CD1c-positive myeloid dendritic cell (primary cell): ENCODE measurements around the gene ZNF414.
"Not testable (repeated sequence)": the region's sequence is repeated elsewhere in the genome, so short reads cannot be mapped to it uniquely, and the experiment has no call there.

Experiments
- DNase-seq: peaks from one replicate; pipeline ENCODE4 v3.0.0-alpha.2; 2016; ENCODE audit errors: extremely low spot score

ZNF414 gene, protein sequence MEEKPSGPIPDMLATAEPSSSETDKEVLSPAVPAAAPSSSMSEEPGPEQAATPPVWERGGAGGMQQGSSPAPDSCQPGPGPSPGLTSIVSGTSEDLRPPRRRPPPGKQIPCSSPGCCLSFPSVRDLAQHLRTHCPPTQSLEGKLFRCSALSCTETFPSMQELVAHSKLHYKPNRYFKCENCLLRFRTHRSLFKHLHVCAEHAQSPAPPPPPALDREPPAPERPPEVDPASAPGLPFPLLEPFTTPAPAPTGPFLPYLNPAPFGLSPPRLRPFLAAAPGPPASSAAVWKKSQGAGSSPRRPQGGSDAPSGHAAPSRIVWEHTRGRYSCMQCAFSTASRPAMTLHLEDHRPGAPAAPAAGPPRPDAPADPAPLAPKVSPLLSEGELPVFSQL

DNA sequence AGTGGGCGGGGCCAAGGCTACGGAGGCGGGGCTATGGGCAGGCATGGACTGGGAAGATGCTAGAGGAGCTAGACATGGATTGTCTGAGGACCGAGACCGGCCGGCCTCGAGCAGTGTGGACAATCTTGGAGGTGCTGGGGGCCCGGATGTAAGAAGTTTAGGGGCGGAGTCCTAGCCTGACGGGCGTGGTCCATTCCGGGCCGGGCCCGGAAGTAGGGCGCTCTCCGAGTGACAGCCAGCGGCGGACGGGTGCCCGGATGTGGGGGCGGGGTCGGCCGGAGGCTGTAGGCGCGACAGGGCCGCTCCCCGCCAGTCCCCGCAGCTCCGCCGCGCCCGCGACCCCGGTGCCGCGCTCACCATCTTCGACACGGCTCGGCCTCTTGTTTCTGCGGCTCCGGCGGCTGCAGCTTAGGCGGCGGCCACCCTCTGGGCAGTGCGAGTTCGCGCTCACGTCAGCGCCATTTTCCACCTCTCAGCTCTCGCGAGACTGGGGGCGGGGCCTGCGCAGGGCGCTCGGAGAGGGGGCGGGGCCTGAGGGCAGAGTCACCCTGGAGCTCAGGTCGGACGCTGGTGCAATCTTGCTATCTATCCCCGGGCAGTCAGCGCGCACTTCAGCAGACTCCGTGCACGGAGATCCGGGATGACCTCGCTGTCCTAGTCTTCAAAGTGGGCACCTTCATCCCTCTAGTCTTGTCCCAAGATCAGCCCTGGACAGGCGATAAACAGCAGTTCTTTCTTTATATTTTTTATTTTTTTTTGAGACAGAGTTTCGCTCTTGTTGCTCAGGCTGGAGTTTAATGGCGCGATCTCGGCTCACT lies at the start of gene ZNF414:
Gene ZNF414 (minus strand): TSS at position 481 of the 818 bp plus-strand sequence. CDS start 121 bp downstream, at position 360.
- DNase-seq: peak; percentile 97

DNA sequence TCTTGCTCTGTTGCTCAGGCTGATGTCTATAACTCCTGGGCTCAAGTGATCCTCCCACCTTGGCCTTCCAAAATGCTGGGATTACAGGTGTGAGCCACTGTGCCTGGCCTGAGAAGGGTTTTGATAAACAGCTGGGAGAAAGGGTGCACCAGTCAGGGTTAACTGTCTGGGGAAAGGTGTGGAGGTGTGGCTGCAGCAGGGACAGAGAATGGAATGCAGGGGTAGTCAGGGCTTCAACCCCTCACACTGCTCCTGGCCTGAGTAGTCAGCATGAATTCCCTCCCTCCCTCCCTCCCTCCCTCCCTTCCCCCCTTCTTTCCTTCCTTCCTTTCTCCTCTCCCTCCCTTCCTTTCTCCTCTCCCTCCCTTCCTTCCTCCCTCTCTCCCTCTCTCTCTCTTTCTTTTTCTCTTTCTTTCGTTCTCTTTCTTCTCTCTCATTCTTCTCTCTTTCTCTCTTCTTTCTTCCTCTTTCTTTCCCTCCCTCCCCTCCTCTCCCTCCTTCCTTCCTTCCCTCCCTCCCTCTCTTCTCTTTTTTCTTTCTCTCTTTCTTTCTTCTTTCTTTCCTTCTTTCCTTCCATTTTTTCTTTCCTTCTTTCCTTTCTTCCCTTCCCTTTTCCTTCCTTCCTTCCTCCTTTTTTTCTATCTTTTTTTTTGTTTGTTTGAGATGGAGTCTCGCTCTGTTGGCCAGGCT lies 47.3 kb upstream of the ZNF414 start:
- no peak for DNase-seq

DNA sequence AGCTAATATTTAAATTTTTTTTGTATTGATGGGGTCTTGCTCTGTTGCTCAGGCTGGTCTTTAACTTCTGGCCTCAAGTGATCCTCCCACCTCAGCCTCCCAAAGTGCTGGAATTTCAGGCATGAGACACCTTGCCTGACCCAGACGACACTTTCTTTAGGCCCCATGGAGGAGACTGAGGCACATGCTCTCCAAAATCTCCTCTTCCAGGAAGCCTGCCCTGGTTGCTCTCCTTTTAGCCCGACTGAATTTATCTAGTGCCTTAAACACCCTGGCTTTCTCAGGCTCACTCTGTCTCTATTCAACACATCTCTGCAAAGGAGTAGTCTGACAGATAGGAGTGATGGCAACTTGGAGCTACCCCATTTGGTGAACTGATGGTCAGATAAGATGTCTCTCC lies 44.4 kb upstream of the ZNF414 start:
- no peak for DNase-seq

- DNase-seq: peak; percentile 90
These were observed 43.8 kb upstream of the ZNF414 start for GRCh38 chr19:8557642-8558238.

GRCh38 chr19:8553729-8554128 lies 39.8 kb upstream of the ZNF414 start:
- not testable (repeated sequence) for DNase-seq

DNA sequence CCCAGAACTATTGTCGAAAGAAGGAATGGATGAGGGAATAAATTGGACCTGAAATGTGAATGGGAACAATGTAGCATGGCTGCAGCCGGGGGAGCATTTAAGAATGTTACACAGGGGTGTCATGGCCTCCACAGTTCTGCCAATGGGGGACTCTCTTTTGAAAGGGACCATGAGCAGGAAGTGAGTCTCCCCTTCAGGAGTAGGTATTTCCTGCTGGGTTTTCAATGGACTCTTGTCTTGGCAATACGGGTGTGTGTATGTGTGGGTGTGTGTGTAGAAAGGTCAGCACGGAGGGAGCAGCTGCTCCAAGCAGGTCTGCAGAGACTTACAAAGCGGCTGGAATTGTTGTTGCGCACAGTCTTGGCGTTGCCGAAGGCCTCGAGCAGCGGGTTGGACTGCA lies 38.8 kb upstream of the ZNF414 start:
- no peak for DNase-seq

DNA sequence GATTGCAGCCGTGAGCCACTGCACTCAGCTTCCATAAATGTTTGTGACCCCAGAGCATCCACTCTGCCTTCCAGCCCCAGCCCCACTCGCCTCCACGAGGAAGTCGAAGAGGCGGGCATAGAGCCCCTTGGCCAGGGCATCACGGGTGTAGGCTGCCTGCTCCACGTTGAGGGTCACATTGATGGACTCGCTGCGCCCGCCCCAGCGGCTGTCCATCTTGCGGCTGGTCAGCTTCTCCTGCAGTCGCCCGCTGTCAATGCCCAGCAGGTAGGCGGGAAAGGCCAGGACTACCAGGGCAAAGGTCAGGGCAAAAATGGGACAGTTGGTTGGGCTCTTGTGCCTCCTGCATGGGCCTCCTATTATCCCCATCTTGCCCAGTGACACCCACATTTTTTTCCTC lies 36.1 kb upstream of the ZNF414 start:
- DNase-seq: no peak

DNA sequence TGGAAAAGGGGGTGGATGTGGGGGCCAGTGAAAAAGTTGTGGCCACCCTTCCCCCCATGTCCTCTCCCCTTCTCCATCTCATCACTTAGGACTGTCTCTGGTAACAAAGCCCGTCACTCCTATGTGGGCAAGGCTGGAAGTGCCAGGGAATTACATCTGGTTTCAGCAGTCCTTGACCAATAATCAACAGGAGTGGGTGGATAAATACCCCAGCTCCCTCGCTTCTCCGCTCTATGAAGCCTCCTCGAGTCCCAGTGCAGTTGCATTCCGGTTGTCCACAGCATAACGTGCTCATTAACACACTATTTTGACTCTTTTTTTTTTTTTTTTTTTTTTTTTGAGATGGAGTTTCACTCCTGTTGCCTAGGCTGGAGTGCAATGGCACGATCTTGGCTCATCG lies 31.8 kb upstream of the ZNF414 start:
- DNase-seq: no peak

GRCh38 chr19:8544168-8544567 lies 30.2 kb upstream of the ZNF414 start:
- no peak for DNase-seq

- DNase-seq: no peak
These were observed 25.7 kb upstream of the ZNF414 start for GRCh38 chr19:8539621-8540149.

GRCh38 chr19:8537099-8537498 lies 23.1 kb upstream of the ZNF414 start:
- DNase-seq: no peak

DNA sequence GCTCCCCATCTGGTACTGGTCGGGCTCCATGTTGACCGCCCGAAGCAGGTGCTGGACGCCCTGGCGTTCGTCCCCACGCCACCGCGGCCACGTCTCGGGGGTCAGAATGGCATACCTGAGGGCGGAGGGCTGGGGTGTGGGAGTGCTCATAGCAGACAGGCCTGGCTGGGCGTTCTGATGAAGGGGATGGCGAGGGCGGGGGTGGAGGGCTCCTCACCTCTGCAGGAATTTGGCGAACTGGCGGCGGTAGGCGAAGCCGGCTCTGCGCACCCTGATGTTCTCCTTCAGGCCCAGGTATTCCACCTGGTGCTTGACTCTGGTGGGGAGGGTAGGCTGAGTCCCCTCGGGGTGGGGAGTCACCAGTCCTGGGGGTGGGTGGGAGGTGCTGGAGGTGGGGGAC lies 22.3 kb upstream of the ZNF414 start:
- no peak for DNase-seq

DNA sequence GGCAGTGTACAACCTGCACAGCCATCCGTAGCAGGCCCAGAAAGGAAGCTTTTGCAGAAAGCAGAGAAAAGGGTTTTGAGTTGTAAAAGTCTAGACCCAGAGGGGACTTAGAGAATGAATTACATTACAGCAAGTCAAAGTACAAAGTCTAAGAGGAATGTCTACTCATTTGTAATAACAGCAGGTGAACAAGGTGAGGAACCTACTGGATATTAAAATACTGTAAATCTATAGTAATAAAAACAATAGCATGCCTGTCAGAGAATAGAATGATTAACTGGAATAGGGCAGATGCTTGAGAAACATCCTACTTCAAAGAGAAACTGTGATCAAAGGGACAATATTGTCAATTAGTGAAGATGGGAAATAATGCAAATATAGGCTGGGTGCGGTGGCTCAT lies 18.3 kb upstream of the ZNF414 start:
- DNase-seq: no peak

GRCh38 chr19:8531470-8531869 lies 17.5 kb upstream of the ZNF414 start:
- no peak for DNase-seq

DNA sequence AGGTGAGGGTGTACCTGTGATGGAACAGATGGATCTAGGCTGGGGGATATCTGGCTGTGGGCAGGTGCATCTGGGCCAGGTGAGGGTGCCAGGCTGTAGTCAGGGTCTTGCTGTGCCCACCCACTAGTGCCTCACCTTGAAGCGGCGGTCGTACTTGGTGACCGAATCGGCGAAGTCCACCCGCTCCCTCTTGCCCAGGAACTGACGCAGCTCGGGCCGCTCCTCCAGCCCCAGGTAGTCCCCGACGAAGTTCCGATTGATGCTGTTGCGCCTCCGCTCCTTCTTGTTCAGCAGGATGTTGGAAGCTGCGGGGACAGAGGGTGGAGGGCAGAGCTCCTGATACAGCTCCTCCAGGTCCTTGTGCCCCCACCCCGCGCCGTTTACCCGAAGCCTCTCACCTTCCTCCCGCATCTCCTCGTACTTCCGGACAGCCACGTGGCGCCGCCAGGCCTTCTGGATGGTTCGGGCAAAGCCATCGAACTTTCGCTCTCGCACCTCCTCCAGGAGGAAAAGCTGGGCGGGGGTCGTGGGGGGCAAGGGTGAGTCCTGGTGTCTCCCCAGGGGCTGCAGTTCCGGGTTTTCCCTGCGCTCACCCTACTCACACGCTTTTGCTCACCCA lies 16.2 kb upstream of the ZNF414 start:
- DNase-seq: no peak

DNA sequence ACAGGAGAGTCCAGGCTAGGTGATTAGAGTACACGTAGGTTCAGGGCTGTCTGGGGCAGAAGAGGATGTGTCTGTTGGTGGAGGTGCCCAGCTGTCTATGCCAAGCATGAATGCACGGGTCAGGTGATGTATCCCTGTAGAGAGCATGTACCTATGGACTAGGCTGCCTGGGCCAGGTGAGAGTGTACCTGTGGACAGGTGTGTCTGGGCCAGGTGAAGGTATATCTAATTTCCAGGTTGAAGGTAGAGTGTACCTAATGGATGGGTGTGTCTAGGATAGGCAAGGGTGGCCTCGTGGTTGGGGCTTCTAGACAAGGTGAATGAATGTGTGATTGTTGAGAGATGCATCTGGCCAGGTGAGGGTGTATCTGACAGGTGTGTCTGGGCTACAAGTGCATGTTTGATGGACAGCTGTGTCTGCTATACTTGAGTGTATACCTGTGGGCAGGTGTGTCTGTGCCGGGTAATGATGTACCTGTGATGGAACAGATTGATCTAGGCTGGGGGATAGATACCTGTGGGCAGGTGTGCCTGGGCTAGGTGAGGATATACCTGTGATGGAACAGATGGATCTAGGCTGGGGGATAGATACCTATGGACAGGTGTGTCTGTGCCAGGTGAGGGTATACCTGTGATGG lies 15.5 kb upstream of the ZNF414 start:
- no peak for DNase-seq

GRCh38 chr19:8528500-8528899 lies 14.5 kb upstream of the ZNF414 start:
- DNase-seq: no peak

DNA sequence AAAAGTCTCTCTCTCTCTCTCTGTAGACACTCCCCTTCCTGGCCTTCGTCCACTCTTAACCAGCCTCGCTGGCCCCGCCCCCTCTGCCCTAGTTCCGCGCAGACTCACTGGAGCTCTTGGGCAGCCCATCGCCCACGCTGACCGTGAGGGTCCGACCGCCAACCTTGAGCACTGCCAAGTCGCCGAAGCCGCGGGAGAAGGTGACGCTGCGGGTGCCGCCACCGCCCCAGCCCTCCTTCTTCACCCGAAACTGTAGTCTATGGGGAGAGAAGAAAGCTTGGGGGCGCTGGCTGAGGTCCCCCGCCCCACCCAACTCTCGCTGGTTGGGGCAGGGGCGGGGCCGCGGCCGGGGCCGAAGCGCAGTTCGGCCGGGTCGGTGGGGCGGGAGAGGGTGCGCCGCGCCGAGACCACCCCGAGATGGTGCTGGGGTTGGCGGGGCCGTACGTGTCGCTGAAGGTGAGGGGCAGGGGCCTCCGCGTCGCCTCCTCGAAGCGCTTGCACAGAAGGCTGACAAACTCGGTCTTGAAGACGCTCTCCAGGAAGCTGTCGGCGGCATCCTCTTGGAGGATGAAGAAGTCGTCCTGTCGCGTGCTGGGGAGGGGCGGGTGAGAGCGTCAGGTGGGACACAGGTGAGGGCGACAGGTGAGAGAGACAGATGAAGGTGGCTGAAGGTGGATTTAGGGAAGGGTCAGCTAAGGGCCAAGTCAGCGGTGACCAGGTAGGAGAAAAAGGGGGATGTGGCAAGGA lies 12.6 kb upstream of the ZNF414 start:
- DNase-seq: no peak

DNA sequence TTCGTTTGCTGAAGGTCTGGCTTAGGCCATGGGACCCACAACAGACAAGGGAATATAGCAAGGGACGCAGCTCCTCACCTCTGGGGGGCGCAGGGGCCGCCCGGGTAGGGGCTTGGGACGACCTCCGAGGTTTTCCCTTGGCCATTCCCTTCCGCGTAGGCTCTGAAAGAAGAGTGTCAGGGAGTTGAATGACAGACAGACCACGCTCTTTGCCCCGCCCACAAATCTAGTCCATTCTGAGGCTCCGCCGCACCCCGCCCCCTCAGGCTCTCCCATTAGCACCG lies 11.4 kb upstream of the ZNF414 start:
- DNase-seq: no peak

DNA sequence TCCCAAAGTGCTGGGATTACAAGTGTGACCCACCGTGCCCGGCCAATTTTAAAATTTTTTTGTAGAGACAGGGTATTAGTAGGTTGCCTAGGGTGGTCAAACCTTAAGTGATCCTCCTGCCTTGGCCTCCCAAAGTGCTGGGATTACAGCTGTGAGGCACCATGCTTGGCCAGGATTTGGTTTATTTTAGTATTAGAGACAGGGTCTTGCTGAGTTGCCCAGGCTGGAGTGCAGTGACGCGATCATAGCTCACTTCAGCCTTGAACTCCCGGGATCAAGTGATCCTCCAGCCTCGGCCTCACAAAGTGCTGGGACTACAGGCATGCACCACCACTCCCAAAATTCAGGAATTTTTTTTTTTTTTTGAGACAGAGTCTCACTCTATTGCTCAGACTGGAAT lies 5.4 kb upstream of the ZNF414 start:
- no peak for DNase-seq
